ENCODE measurements around the gene EIF3D. TPM values are rescaled to one million over a fixed set of nuclear protein-coding genes. Genes with fewer than 3 reads are reported as not detected.

Gene EIF3D
- total RNA-seq, 1 experiment from 2014 or later: 151 TPM

- TF ChIP-seq CTCF (IDR thresholded peaks at IDR 0.05) (no peak), TCF7L2 (IDR thresholded peaks at IDR 0.05; ENCODE audit: low read depth, low read length) (no peak), POLR2AphosphoS5 (IDR thresholded peaks at IDR 0.05; ENCODE audit: low read depth, low read length) (no peak), SIN3A (IDR thresholded peaks at IDR 0.05; ENCODE audit: borderline replicate concordance, insufficient read depth, low read depth, low read length) (no peak), REST (IDR thresholded peaks at IDR 0.05; ENCODE audit: insufficient read depth in 1 of 2, low read depth in 2 of 2, low read length in 1 of 2) (no peak)
- no TSS peak for BruUV-seq (replicated peaks)
- 0 out of 2 replicates have a peak, but pooled peaks cover 6% of the 10 kb centered on the region for H3K4me1 ChIP-seq (ENCODE audit: control insufficient read depth, insufficient read depth, low read length)
- CTCF ChIA-PET: no interaction called here
- H3K27ac ChIP-seq (ENCODE audit: low read length): no peak overlapping the region
- no peaks in the 10 kb centered on the region for H3K9me3 ChIP-seq (ENCODE audit: control insufficient read depth, insufficient read depth, low read depth, low read length)
- intact Hi-C loops (cut with micrococcal nuclease; ENCODE audit: unreplicated experiment) (no loop called here), in situ Hi-C loops (cut with HindIII; ENCODE audit: low pct_unique_long_range_greater_than_20kb, low sequenced_read_pairs) (no loop called here)
- no peaks in the 10 kb centered on the region for H3K36me3 ChIP-seq (ENCODE audit: control insufficient read depth, insufficient read depth, low read length)
- no peak overlapping the region for H3K4me3 ChIP-seq (ENCODE audit: low read depth in 2 of 2, low read length in 2 of 2)
- DNase-seq (ENCODE audit: low read depth, low spot score): no peak
- H3K27me3 ChIP-seq (ENCODE audit: control insufficient read depth, insufficient read depth, low read length): no peaks in the 10 kb centered on the region
- POLR2A ChIA-PET: no interaction called here
- no peak for ATAC-seq
Measured at GRCh38 chr22:36563898-36564297, 34.9 kb upstream of the EIF3D start.

GRCh38 chr22:36563444-36563843, 34.5 kb upstream of the EIF3D start:
- Histone ChIP-seq H3K27ac (ENCODE audit: low read length) (no peak overlapping the region; the same call in 1 of the 2 replicates), H3K9me3 (ENCODE audit: control insufficient read depth, insufficient read depth, low read depth, low read length) (no peaks in the 10 kb centered on the region), H3K27me3 (ENCODE audit: control insufficient read depth, insufficient read depth, low read length) (no peaks in the 10 kb centered on the region), H3K4me1 (ENCODE audit: control insufficient read depth, insufficient read depth, low read length) (0 out of 2 replicates have a peak, but pooled peaks cover 6% of the 10 kb centered on the region), H3K36me3 (ENCODE audit: control insufficient read depth, insufficient read depth, low read length) (no peaks in the 10 kb centered on the region), H3K4me3 (ENCODE audit: low read depth in 2 of 2, low read length in 2 of 2) (no peak overlapping the region)
- no peak for ATAC-seq
- no peak for TF ChIP-seq POLR2AphosphoS5 (IDR thresholded peaks at IDR 0.05; ENCODE audit: low read depth, low read length)
- no peak for TF ChIP-seq CTCF (IDR thresholded peaks at IDR 0.05)
- no peak for TF ChIP-seq SIN3A (IDR thresholded peaks at IDR 0.05; ENCODE audit: borderline replicate concordance, insufficient read depth, low read depth, low read length)
- no peak for TF ChIP-seq REST (IDR thresholded peaks at IDR 0.05; ENCODE audit: insufficient read depth in 1 of 2, low read depth in 2 of 2, low read length in 1 of 2)
- no peak for TF ChIP-seq TCF7L2 (IDR thresholded peaks at IDR 0.05; ENCODE audit: low read depth, low read length)
- ChIA-PET CTCF (no interaction called here), POLR2A (no interaction called here)
- no peak for DNase-seq (ENCODE audit: low read depth, low spot score)
- in situ Hi-C loops (cut with HindIII; ENCODE audit: low pct_unique_long_range_greater_than_20kb, low sequenced_read_pairs): no loop called here
- intact Hi-C loops (cut with micrococcal nuclease; ENCODE audit: unreplicated experiment): no loop called here
- BruUV-seq (replicated peaks): no TSS peak

All from Panc1 (cell line).